ENCODE measurements around the gene LRFN2. TPM values are rescaled to one million over a fixed set of nuclear protein-coding genes. Genes with fewer than 3 reads are reported as not detected.

The LRFN2 gene
- total and polyA plus RNA-seq, 2 of the 8 experiments (the other 6 are each of a cell fraction or from before 2014, with no cell fraction given): 2.3 TPM

DNA sequence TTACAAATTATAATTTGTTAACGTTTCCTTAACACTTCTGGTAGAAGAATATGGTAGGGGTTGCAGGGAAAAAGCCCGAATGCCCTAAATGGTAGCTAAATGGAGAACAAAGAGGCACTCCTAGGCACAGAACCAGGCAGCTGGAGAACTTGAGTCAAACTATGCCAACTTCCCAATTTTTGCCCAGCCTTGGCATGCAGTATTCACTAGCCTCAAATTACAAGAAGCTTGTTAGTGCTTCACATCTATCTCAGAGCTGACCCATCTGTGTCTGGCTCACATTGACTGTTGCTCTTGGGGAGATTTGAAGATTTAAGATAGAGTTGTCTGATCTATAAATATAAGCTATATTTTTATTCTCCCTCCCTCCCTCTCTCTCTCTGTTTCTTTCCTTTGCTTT lies 19.4 kb upstream of the LRFN2 start:
- FAIRE-seq: no peak
- no peak overlapping the region for H2AK5ac ChIP-seq (ENCODE audit: low read depth, low read length)
- no peak overlapping the region for H4K91ac ChIP-seq (replicated peaks; ENCODE audit: insufficient read length, low read length)
- no peak overlapping the region for H2AFZ ChIP-seq (ENCODE audit: low read length)
- TF ChIP-seq SRF (IDR thresholded peaks at IDR 0.05; ENCODE audit: low read depth, low read length) (no peak), POLR2A (IDR thresholded peaks at IDR 0.05; ENCODE audit: control extremely low read depth in 1 of 2, low read depth in 2 of 2, low read length in 2 of 2) (no peak), RFX5 (IDR thresholded peaks at IDR 0.05; ENCODE audit: borderline replicate concordance, low read depth, low read length) (no peak)
- no peaks in the 10 kb centered on the region for H3K79me2 ChIP-seq (ENCODE audit: control insufficient read depth in 1 of 2, insufficient read depth in 2 of 2, low read length in 2 of 2)
- H3K23me2 ChIP-seq (ENCODE audit: low read depth, low read length): no peaks in the 10 kb centered on the region
- H3K23ac ChIP-seq (ENCODE audit: insufficient read length): no peak overlapping the region
- H3K4me2 ChIP-seq (ENCODE audit: insufficient read depth in 1 of 2, low read depth in 2 of 2, low read length in 2 of 2): no peak overlapping the region
- H3K27ac ChIP-seq (ENCODE audit: low read depth, low read length): no peak overlapping the region
- no peak overlapping the region for H2BK5ac ChIP-seq (ENCODE audit: low read depth, low read length)
- H4K20me1 ChIP-seq (replicated peaks in 1 of 2; ENCODE audit: control insufficient read depth in 1 of 2, insufficient read depth in 2 of 2, low read length in 2 of 2): no peaks in the 10 kb centered on the region
- no peak overlapping the region for H2BK12ac ChIP-seq (ENCODE audit: low read depth, low read length)
- H4K5ac ChIP-seq (ENCODE audit: insufficient read length, low read depth, low read length): no peak overlapping the region
- 82% methylated on average over 2 of the region's 2 CpGs; no CpG with 5 or more reads in 1 of the 2 experiments for WGBS, 2 experiments (ENCODE audit: extremely low coverage in 1 of 2, insufficient coverage in 1 of 2, insufficient read length in 1 of 2, insufficient replicate concordance in 2 of 2, low coverage in 1 of 2, low lambda C conversion rate in 2 of 2, missing lambda C conversion rate in 1 of 2)
- H3K36me3 ChIP-seq (ENCODE audit: control insufficient read depth in 2 of 4, insufficient read depth in 4 of 4, low read length in 3 of 4): no peaks in the 10 kb centered on the region
- no peak overlapping the region for H2BK120ac ChIP-seq (replicated peaks; ENCODE audit: low read depth, low read length)
- H2BK20ac ChIP-seq (ENCODE audit: low read length): no peak overlapping the region
- no peak overlapping the region for H3K14ac ChIP-seq (ENCODE audit: insufficient read length)
- no peak overlapping the region for H3K18ac ChIP-seq (ENCODE audit: extremely low read depth, low read length)
- H2BK15ac ChIP-seq (ENCODE audit: low read length): no peak overlapping the region
- ChIA-PET POLR2A (ENCODE audit: partially characterized antibody) (no interaction called here), CTCF (ENCODE audit: partially characterized antibody) (interaction anchor here (1.1 to 1.2 kb wide), 3 partner anchors 11 to 278 kb away, joined by 4 to 5 read pairs (median 5); no protein-coding TSS in a partner anchor)
- H3K9ac ChIP-seq (replicated peaks in 1 of 4; ENCODE audit: extremely low read depth in 1 of 4, low read depth in 3 of 4, low read length in 3 of 4): no peak overlapping the region
- no peak overlapping the region for H4K8ac ChIP-seq (ENCODE audit: extremely low read depth, insufficient read depth, low read length)
- H3K79me1 ChIP-seq (ENCODE audit: low read depth, low read length): no peaks in the 10 kb centered on the region
- H3K27me3 ChIP-seq (replicated peaks in 1 of 4; ENCODE audit: control insufficient read depth in 3 of 4, extremely low read depth in 1 of 4, insufficient read depth in 3 of 4, low read length in 3 of 4): no peaks in the 10 kb centered on the region; a peak in 1 of 7 replicates
- no peak for DNase-seq (ENCODE audit: low read depth in 1 of 2, low spot score in 2 of 2)
- no peak overlapping the region for H3K56ac ChIP-seq (replicated peaks; ENCODE audit: insufficient read length, low read depth, low read length)
- H3K9me3 ChIP-seq (ENCODE audit: insufficient read depth in 2 of 2, low read depth in 1 of 2, low read length in 1 of 2): no peaks in the 10 kb centered on the region
- H3K4me3 ChIP-seq (ENCODE audit: extremely low read depth in 1 of 4, insufficient read depth in 2 of 4, low read depth in 3 of 4, low read length in 4 of 4): no peak overlapping the region
- H3K4ac ChIP-seq (replicated peaks; ENCODE audit: insufficient read length, low read depth, low read length): no peak overlapping the region
- H3K4me1 ChIP-seq (replicated peaks in 1 of 4; ENCODE audit: control insufficient read depth in 3 of 4, insufficient read depth in 4 of 4, low read length in 3 of 4): no peaks in the 10 kb centered on the region

Measured in H1 (cell line).